OCI-LY3 (cell line): ENCODE results near the gene CSNK2A2.

Experiments
- H2AFZ ChIP-seq: fragments of 200-600, 300-600 bp; shearing (Covaris generic); 2 replicates; pipeline ENCODE4 v1.6.0; 2014; ENCODE audit warnings: antibody characterized with exemption, low read depth, low read length
- H3K27ac ChIP-seq: fragments of 200-600, 300-600 bp; sonication (generic); 2 replicates; pipeline ENCODE4 v1.5.1; 2014; ENCODE audit warnings: mild to moderate bottlenecking, low read length, moderate library complexity, mixed read lengths
- H3K27me3 ChIP-seq: fragments of 200-600, 300-600 bp; sonication (generic); 2 replicates; pipeline ENCODE4 v1.6.1; 2014; ENCODE audit warnings: low read depth, low read length, mixed read lengths
- H3K36me3 ChIP-seq: fragments of 200-600, 300-600 bp; sonication (generic); replicated peaks from 2 replicates; pipeline ENCODE3; 2014; ENCODE audit warnings: low read depth, low read length, mixed read lengths
- H3K4me1 ChIP-seq: fragments of 300-600, 200-600 bp; sonication (generic); 2 replicates; pipeline ENCODE4 v1.6.1; 2014; ENCODE audit warnings: low read length, mixed read lengths
- H3K4me2 ChIP-seq: fragments of 200-600, 300-600 bp; sonication (generic); 2 replicates; pipeline ENCODE4 v1.6.1; 2014; ENCODE audit warnings: low read length, mixed read lengths
- H3K4me3 ChIP-seq: fragments of 300-600, 200-600 bp; sonication (generic); 2 replicates; pipeline ENCODE4 v1.5.1; 2014; ENCODE audit warnings: antibody characterized with exemption, mild to moderate bottlenecking, low read length, moderate library complexity
- H3K79me2 ChIP-seq: fragments of 300-600, 200-600 bp; shearing (Covaris generic); 2 replicates; pipeline ENCODE4 v1.6.1; 2014; ENCODE audit warnings: mild to moderate bottlenecking, low read length, mixed read lengths
- H3K9ac ChIP-seq: fragments of 300-600, 200-600 bp; shearing (Covaris generic); 2 replicates; pipeline ENCODE4 v1.6.0; 2014; ENCODE audit warnings: mild to moderate bottlenecking, low read length, moderate library complexity
- H3K9me3 ChIP-seq: fragments of 200-600, 300-600 bp; shearing (Covaris generic); 2 replicates; pipeline ENCODE4 v1.6.1; 2014; ENCODE audit warnings: low read length, mixed read lengths; ENCODE audit not compliant: insufficient read depth
- H4K20me1 ChIP-seq: fragments of 200-600, 300-600 bp; sonication (generic); 2 replicates; pipeline ENCODE4 v1.6.1; 2016; ENCODE audit warnings: low read length, mixed read lengths; ENCODE audit not compliant: insufficient read depth
- EZH2phosphoT487 ChIP-seq: fragments of 200-600 bp; shearing (Covaris generic); IDR thresholded peaks from 2 replicates; pipeline ENCODE4 v1.6.1; 2018; ENCODE audit warnings: antibody characterized with exemption, mixed run types, low read depth
- TF ChIP-seq, protein P1 (sequence below): fragments of 200-600, 300-600 bp; sonication (generic); IDR thresholded peaks from 2 replicates; pipeline ENCODE4 v1.5.1; 2014; ENCODE audit warnings: antibody characterized with exemption, low read length, low read depth

Gene CSNK2A2

DNA sequence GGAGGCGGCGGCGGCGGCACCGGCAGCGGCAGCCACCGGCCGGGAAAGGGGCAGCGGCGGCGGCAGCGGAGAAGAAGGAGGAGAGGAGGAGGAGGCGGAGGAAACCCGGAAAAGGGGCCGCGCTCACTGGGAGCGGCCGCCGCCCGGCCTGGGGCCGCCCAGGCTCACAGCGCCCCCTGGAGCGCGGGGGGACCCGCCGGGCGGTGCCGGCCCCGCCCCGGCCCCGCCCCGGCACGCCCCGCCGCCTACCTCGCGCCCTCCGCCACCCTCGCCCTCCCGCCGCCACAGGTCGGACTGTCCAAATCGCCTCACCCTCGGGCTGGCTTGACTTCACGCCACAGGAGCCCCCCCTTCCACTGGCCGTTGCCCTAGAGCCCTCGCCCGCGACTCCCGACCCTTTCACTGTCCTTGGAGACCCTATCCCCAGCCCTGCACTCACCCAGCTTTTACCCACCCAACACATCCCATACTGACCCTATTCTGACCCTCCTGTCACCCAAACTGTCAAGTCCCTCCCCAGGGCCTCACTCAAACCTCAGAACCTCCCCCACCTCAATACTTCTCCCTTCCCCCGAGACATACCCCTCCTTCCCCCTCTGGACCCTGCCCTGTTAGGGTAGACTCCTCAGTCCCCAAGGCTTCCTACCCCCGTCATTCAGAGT, at the start of gene CSNK2A2:
CSNK2A2 (minus strand) TSS at position 85 of the 662 bp plus-strand sequence. CDS start 370 bp downstream, outside the sequence.
- peak within 1 kb of the TSS; percentile 83; the same call in 1 of the 2 replicates for H2AFZ ChIP-seq
- peak within 1 kb of the TSS; percentile 94 for H3K4me3 ChIP-seq
- H3K79me2 ChIP-seq = peaks cover 45% of the 10 kb centered on the region
- H3K27me3 ChIP-seq = no peaks in the 10 kb centered on the region
- H3K4me1 ChIP-seq = peaks cover 38% of the 10 kb centered on the region
- peaks cover 33% of the 10 kb centered on the region for H3K36me3 ChIP-seq
- H3K4me2 ChIP-seq = peak within 1 kb of the TSS; percentile 100
- TF ChIP-seq, protein P1, sequence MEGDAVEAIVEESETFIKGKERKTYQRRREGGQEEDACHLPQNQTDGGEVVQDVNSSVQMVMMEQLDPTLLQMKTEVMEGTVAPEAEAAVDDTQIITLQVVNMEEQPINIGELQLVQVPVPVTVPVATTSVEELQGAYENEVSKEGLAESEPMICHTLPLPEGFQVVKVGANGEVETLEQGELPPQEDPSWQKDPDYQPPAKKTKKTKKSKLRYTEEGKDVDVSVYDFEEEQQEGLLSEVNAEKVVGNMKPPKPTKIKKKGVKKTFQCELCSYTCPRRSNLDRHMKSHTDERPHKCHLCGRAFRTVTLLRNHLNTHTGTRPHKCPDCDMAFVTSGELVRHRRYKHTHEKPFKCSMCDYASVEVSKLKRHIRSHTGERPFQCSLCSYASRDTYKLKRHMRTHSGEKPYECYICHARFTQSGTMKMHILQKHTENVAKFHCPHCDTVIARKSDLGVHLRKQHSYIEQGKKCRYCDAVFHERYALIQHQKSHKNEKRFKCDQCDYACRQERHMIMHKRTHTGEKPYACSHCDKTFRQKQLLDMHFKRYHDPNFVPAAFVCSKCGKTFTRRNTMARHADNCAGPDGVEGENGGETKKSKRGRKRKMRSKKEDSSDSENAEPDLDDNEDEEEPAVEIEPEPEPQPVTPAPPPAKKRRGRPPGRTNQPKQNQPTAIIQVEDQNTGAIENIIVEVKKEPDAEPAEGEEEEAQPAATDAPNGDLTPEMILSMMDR = no peak; the same call in 1 of the 2 replicates
- TF ChIP-seq EZH2phosphoT487 = no peak
- peak within 1 kb of the TSS; percentile 62 for H3K27ac ChIP-seq
- H3K9ac ChIP-seq = peak within 1 kb of the TSS; percentile 99
- H3K9me3 ChIP-seq = no peaks in the 10 kb centered on the region
- no peaks in the 10 kb centered on the region; the same call in 1 of the 2 replicates for H4K20me1 ChIP-seq

DNA sequence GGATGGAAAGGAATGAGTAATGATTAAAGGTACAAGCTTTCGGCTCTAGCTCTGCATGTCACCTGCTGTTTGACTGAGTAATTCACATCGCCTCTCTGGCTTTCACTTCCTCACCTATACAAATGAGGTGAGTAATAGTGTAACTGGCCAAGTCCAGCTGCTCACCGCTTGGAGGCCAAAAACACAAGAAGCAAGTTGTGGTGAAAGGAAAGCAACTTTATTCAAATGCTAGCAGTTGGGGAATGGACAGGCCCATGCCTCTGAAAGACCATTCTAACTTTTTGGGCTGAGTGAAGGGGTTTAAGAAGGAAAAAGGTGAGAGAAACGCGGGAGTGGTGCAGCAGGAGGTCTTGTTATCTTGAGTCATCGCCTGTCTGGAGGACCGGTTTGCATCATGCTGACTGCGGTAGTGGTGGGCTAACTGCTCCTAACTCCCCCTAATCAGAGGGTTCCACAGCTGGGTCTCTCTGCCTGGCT, 45.7 kb upstream of the CSNK2A2 start:
- TF ChIP-seq, protein P1 = no peak
- TF ChIP-seq EZH2phosphoT487 = no peak

GRCh38 chr16:58236831-58237230, 38.9 kb upstream of the CSNK2A2 start:
- peaks cover 15% of the 10 kb centered on the region for H3K4me1 ChIP-seq
- no peak overlapping the region for H3K27ac ChIP-seq
- peak overlapping the region; percentile 67 for H3K9ac ChIP-seq
- H3K36me3 ChIP-seq = peaks cover 6% of the 10 kb centered on the region
- TF ChIP-seq, protein P1 = no peak
- no peak for TF ChIP-seq EZH2phosphoT487
- H2AFZ ChIP-seq = peak overlapping the region; percentile 96
- no peaks in the 10 kb centered on the region; the same call in 1 of the 2 replicates for H3K27me3 ChIP-seq
- no peaks in the 10 kb centered on the region for H3K79me2 ChIP-seq
- H4K20me1 ChIP-seq = no peaks in the 10 kb centered on the region
- H3K4me2 ChIP-seq = peak overlapping the region; percentile 91
- H3K9me3 ChIP-seq = peaks cover 5% of the 10 kb centered on the region; the same call in 1 of the 2 replicates
- peak overlapping the region; percentile 80 for H3K4me3 ChIP-seq

More for the DNA sequence above, 45.7 kb upstream of the CSNK2A2 start:
- H3K4me3 ChIP-seq = peak overlapping the region; percentile 62
- H3K4me1 ChIP-seq = peaks cover 64% of the 10 kb centered on the region
- peaks cover 12% of the 10 kb centered on the region for H3K36me3 ChIP-seq
- H3K9me3 ChIP-seq = peaks cover 9% of the 10 kb centered on the region; the same call in 1 of the 2 replicates
- H4K20me1 ChIP-seq = no peaks in the 10 kb centered on the region
- H3K27me3 ChIP-seq = no peaks in the 10 kb centered on the region
- peak overlapping the region; percentile 99 for H3K27ac ChIP-seq
- peak overlapping the region; percentile 75 for H3K4me2 ChIP-seq
- H3K79me2 ChIP-seq = no peaks in the 10 kb centered on the region
- H3K9ac ChIP-seq = peak overlapping the region; percentile 84
- no peak overlapping the region for H2AFZ ChIP-seq

DNA sequence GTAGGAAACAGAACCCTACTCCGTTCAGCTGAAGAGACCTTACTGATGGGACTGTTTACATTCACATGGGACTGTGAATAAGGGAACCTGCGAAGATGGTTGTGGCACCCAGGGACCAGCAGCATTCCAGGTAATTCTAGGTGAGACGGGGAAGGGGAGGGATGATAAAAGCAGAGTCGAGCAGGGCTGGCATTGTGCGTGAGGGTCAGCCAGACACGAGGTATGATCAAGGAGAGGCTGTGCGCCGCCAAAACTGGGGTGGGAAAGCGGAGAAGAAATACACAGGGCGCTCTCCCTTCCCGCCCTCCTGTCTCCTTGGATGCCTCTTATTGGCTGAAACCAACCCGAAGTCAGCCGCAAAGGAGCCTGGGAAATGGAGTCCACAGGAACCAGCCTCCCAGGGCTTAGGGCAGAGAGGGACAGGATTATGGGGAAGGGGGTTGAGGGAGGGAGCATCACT, 38.4 kb upstream of the CSNK2A2 start:
- Histone ChIP-seq H3K4me3 (peak overlapping the region; percentile 80), H3K27ac (no peak overlapping the region), H3K9me3 (no peaks in the 10 kb centered on the region), H3K4me1 (peaks cover 15% of the 10 kb centered on the region), H3K79me2 (no peaks in the 10 kb centered on the region), H4K20me1 (no peaks in the 10 kb centered on the region), H3K27me3 (no peaks in the 10 kb centered on the region; the same call in 1 of the 2 replicates), H3K36me3 (no peaks in the 10 kb centered on the region), H2AFZ (peak overlapping the region; percentile 96), H3K9ac (peak overlapping the region; percentile 67), H3K4me2 (peak overlapping the region; percentile 91)
- no peak for TF ChIP-seq EZH2phosphoT487
- TF ChIP-seq, protein P1 = no peak
